ENCODE data around the gene OR11L1.

Gene OR11L1, protein sequence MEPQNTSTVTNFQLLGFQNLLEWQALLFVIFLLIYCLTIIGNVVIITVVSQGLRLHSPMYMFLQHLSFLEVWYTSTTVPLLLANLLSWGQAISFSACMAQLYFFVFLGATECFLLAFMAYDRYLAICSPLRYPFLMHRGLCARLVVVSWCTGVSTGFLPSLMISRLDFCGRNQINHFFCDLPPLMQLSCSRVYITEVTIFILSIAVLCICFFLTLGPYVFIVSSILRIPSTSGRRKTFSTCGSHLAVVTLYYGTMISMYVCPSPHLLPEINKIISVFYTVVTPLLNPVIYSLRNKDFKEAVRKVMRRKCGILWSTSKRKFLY

DNA sequence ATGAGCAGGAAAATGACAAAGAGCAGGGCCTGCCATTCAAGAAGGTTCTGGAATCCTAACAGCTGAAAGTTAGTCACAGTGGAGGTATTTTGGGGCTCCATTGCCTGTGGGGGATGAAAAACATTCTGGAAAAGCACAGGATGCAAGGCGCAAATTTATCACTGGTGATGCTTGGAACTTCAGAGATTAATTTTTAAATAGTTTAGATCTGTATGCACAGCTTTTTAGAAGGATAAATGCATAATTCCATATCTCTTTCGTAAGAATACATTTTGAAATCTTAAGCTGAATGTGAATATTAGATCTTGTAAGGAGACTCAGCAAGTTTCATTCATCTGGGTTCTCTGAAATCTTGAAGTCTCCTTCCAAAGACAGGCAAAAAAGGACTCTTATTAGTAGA, at the start of gene OR11L1:
Gene OR11L1 (minus strand): TSS at position 101 of the 400 bp plus-strand sequence. CDS start 0 bp downstream, at position 101.
- DNase-seq (ENCODE audit: low read depth), result no peak

DNA sequence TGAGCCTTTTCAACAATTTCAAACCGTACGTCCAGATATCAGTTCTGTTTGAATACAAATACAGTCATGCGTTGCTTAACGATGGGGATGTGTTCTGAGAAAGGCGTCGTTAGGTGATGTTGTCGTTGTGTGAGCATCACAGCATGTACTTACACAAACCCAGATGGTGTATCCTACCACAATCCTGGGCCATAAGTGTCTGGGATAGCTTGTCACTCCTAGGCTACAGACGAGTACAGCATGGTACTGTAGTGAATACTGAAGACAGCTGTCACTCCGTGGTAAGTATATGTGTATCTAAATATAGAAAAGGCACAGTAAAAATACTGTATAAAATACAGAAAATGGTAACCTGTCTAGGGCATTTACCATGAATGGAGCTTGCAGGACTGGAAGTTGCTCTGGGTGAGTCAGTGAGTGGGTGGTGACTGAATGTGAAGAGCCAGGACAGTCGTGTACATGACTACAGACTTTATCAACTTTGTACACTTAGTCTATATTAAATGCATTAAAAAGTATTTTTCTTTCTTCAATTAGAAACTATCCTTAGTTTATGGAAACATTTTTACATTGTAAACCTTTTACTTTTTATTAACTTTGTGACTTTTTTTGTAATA, 43.2 kb upstream of the OR11L1 start:
- no peak for DNase-seq (ENCODE audit: low read depth)

DNA sequence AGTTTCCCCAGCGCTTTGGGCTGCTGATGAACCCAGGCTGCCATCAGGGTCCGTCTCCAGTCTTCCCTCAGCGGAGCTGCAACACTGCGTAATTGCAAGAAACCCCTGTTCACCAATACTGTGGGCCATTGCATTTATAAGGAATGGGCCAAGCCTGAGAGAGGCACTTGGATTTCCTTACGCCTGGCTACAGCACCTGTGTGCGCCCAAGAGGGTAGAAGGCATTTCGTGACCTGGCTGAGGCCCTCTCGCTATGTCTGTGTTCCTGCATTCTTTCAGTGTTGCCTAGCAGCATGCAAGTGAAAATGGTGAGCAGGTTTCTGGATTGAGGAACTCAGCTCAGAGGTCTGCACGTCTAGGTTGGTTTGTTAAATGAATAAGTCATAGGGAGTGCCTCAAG, 41.6 kb upstream of the OR11L1 start:
- DNase-seq (ENCODE audit: low read depth), result no peak

DNA sequence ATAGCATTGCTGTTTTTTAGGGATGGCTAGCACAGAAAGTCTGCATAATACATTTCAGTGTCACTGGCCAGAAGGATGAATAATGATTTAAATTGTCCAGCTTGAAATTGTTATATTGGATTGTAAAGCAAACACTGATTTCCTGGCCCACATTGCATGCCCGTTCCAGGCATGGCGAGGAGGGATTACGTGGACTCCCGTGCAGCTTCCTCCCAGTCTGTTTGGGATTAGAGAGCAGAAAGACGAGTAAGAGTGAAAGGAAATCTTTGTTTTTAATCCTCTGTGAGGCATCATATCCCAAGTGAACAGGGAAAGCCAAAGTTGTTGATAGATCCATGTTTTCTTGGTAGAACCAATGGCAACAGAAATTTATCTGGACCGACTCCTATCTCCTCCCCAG, 23.7 kb upstream of the OR11L1 start:
- DNase-seq (ENCODE audit: low read depth), result peak; percentile 22

DNA sequence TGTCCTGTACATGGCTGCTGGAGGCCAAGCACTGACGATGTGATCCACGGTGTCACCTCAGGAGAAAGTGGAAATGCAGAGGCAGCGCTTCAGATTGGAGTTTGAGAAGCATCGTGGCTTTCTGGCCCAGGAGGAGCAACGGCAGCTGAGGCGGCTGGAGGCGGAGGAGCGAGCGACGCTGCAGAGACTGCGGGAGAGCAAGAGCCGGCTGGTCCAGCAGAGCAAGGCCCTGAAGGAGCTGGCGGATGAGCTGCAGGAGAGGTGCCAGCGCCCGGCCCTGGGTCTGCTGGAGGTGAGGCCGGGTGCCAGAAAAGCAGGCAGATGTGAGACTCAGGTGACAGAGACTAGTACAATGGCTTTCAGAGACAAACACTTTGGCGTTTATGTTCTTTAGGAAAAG, 22.9 kb upstream of the OR11L1 start:
- no peak for DNase-seq (ENCODE audit: low read depth)

DNA sequence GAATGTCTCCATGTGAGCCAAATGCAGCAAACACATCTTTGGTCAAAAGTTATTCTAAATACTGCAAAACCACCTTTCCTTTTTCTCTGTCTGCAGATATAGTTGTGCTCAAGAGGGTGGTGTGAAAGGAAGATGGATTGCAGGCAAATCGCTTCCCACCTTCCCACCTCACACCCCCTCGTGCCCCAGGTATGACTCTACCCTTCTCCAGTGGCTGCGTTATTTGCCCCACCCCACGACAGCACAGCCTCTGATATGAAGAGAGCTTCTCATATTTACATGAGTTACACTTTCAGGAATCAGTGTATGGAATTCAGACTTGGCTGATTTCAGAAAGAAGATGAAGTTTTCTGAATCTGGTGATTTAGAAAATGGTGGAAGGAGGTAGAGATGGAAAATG, 21.1 kb upstream of the OR11L1 start:
- DNase-seq (ENCODE audit: low read depth), result no peak

DNA sequence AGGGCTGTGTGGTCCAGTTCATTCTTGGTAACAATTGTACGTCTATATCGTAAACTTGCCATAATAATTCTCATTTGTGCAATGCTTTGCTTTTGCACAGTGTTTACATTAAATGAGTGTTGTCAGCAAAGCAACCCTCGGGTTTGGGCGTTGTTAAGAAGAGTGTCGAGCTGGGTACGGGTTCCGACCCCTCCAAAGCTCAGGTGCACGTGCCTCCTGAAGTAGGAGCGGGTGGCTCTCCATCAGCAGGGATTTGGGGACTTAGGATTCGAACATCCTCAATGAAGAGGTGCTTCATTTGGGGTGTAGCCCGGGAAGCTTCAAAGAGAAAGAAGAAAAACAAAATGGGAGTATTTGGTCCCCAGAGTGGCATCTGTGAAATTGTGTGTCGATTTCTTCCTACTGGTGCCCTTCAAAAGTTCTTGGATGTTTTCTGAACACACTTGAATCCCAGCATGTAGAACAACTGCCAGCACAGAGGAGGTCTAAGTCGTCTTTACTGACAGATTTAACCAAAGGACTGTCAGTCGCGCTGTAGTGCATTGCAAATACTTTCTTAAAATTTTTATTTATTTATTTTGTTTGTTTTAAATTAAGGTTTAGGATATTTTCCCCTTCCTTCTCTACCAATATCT, 16.4 kb upstream of the OR11L1 start:
- no peak for DNase-seq (ENCODE audit: low read depth)

DNA sequence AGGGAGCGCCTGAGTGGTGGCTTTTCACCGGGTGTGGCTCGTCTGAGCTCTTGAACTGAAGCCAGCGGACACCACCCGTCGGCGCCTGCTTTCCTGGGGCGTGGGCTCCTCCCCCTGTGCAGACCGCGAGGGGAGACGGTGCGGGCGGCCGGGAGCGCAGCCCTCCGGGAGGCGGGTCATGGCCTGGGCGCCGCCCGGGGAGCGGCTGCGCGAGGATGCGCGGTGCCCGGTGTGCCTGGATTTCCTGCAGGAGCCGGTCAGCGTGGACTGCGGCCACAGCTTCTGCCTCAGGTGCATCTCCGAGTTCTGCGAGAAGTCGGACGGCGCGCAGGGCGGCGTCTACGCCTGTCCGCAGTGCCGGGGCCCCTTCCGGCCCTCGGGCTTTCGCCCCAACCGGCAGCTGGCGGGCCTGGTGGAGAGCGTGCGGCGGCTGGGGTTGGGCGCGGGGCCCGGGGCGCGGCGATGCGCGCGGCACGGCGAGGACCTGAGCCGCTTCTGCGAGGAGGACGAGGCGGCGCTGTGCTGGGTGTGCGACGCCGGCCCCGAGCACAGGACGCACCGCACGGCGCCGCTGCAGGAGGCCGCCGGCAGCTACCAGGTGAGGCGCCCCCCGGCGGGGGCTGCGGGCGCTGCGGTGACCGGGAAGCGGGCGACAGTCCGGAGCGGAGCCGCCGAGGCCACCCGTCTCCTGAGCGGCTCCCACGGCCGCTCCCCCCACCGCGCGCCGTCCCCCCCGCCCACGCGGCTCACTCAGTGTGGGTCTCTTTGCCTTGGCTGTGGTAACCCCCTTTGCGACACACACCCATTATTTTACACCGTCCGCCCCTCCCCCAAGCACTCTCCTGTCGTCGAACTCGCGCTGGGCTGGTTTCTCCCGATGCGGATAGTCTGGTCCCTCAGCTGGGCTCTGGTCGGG, 15.6 kb upstream of the OR11L1 start, which contains the start of gene TRIM58:
Gene TRIM58 (plus strand): TSS at position 119 of the 916 bp plus-strand sequence. CDS start 60 bp downstream, at position 179.
- no peak for DNase-seq (ENCODE audit: low read depth)

DNA sequence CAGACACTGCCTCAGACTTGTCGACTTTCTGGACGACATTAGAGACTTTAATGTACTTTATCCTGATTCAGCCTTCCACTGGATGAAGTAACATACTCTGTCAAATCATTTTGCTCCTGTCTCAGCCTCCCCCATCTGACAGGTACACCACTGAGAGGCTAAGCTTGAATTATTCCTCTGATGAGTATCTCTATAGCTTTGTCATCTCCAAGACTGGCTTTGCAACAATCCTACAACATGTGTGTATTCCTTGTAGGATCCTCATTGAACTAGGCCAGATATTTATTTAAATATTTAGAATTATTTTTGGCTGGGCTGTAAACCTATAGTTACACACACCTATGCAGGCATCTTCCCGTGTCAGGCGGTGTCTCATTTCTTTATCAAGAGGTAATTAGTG, 14.2 kb upstream of the OR11L1 start:
- DNase-seq (ENCODE audit: low read depth), result no peak

DNA sequence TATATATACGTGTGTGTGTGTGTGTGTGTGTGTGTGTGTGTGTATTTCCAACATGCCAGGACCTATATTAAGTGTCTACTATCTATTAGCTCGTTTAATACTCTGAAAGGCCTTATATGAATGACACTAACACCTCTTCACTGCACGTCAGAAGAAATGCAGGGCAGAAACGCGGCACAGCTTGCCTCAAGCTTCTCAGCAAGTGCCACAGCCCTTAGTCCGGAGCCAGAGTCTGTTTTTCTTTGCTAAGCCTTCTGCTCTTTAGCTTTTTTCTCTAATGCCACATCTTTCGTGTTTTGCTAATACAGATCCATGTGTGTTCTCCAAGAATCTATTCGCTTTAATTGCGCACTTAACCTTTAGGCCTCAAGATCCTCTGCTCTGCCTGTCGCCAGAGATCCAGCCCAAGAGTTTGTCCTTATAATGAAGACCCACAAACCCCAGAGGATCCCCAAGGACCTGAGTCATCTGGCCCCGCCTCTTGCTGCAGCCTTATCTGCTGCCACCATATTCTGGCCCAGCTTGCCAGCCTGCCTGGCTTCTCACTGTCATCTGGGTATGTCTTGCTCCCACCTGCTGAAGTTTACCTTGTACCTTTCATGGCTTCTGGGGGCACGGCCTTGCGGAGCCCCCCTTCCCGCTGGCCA, 13.3 kb upstream of the OR11L1 start:
- DNase-seq (ENCODE audit: low read depth), result no peak

DNA sequence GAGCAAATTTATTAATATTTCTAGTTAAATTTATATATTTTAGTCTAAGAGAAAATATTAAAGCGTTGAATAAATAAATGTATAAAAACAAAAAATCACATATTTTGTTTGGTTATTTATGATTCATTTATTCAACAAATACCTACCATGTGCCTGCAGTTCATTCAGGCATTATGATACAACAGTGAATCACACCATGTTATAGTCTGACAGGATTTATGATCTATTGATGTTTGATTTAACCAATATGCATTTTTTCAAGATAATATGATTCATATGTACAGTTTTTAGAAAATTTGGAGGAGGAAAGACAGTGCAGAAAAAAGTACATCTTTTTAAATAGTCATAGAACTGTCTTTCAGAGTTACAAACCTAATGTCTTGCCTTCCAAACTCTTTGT, 7.9 kb upstream of the OR11L1 start:
- peak; percentile 13 for DNase-seq (ENCODE audit: low read depth)

DNA sequence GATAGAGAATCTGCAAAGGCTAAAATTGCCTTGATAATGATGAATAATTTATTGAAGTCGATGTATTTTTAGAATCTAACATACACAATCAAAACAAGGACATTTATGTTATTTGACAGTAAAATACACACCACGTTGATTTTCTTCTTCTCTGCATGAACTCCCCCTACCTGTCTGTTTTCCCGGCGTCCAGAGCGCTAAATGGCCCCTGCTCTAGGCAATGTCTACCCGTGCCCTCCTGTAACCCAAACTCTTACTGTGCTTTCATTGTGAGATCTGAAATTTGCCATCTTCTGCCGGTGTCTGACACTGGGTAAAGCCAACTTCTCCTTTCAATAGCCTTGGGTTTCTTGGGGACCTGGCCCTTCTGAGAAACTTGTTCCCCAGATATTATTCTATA, 6.7 kb upstream of the OR11L1 start:
- no peak for DNase-seq (ENCODE audit: low read depth)

DNA sequence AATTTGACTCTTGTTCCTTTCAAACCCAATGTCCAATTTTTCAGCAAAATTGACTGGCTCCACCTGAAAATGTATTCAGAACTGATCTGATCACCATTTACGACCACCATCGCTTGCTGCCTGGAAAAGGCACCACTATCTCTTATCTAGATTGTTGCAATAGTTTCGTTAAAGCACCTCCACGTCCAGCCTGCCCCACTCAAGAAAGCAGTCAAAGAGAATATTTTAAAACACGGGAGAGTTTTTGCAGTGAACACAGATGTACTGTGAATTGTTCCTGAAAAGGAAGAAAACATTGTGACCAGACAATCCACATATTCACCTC, 4.0 kb upstream of the OR11L1 start:
- DNase-seq (ENCODE audit: low read depth), result no peak

DNA sequence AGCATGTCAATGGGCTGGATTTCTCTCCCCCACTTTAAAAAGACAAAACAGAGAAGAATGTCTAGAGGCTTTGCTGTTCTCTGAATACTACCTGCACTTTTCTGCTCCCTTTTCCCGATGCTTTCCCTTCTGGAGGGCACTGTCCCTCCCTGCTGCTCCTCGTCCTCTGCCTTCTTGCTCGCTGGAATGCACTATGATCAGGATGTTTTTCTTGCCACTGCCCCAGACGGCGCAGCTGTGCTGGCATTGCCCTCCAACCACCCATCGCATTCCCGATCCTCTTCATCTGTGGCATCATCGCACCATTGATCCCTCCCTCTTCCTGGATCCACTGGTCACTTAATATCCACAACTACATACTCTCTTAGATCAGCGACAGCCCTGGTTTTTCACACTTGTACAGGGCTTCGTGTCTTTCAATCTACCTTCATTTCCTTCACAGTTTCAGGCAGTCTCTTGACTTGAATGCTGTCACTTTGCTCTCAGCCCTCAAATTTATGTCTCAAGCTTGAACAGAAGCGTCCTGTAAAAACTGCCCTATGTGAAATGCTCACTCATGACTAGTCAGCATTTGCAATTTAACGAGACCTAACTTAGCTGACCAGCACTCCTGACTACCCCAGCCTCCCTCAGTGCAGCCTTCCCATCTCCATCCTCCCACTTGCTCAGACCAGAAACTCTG, 3.5 kb upstream of the OR11L1 start:
- DNase-seq (ENCODE audit: low read depth), result no peak

DNA sequence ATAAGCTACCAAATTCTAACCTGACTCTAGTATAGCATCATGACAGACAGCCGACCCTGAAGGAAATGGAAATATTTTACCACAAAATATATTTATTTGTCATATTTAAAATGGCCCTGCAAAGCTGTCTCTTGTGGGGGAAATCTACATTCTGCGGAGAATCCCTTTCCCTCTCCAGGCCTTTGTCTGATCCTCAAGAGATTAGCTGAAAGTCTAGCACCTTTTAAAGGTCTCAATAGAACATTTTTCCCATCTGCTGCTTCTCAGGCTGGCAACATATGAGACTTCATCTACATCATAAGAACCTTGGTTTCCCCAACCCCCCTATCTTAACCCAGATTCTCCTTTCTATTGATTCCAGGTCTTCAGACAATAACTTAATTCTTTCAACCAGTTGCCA, 1.7 kb upstream of the OR11L1 start:
- no peak for DNase-seq (ENCODE audit: low read depth)

DNA sequence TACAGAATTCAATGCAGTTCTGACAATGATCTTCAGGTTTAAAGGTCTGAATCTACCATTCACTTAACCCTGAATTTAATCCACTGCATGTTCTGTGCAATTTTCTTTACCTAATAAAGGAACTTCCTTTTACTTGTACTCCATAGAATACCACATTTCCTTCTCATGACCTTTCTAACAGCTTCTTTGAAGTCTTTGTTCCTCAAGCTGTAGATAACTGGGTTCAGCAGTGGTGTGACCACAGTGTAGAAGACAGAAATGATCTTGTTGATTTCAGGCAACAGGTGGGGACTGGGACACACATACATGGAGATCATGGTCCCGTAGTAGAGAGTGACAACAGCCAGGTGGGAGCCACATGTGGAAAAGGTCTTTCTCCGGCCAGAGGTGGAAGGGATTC, 878 bp downstream of the OR11L1 start:
- no peak for DNase-seq (ENCODE audit: low read depth)

DNA sequence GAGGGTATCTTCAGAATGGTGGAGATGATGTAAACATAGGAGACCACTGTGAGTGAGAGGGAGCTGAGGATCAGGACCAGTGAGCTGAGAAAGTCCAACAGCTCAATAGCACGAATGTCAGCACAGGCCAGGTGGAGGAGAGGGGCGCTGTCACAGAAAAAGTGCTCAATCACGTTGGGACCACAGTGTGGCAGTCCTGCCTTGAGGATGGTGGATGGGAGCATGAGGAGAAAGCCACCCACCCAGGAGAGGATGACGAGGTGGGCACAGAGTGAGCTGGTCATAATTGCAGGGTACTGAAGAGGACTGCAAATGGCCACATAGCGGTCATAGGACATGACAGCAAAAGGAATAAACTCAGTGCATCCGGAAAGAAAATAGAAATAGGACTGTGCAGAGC, 8.1 kb downstream of the OR11L1 start:
- no peak for DNase-seq (ENCODE audit: low read depth)

DNA sequence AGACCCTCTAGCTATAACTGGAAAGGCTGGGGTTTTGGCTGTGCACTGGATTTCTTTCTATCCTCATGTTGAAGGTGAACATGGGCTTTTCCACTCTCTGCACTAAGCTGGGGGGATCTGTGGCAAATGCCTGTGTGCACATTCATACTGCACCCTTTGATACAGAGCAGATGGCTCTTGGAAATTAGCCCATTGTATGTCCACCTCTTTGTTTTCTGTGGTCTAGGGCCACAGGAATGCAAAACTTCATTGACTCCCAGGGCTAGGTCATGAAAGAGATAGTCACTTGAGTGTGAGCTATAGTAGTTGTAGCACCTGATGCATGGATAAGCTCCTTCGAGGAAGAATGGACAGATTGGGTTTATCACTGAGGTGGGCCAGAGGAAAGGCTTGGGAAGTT, 12.0 kb downstream of the OR11L1 start:
- DNase-seq (ENCODE audit: low read depth), result no peak

DNA sequence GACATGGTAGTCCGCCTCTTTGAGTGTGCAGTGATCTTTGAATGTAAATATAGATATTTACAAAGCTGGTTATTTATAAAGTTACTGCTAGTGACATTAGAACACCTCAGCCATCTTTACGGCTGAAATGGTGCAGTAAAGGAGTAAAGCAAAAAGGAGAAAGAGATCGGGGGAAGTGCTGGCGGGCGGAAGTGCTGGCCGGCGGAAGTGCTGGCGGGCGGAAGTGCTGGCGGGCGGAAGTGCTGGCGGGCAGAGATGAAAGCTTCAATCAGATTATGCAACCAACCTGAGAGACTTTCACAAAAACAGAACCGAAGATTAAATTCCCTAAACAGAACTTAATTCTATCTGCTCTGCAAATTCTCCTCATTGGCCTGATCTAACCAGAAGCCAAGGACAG, 16.3 kb downstream of the OR11L1 start:
- no peak for DNase-seq (ENCODE audit: low read depth)

DNA sequence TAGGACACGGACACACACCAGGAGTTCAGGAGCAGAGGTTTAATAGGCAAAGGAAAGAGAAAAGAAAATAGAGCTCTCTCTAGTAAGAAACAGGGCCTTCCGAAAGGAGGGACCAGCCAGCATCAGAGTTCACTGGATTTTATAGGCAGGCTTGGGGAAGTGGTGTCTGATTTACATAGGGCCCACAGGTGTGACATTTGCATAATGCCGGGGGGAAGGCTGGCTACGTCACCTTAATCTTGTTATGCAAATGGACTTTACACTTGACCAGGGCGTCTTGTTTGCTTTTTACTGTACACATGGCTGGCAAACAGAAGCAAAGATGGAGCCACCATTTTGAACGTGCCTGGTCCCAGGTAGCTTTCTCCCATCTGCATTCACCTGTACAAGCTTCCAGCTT, 17.7 kb downstream of the OR11L1 start, which contains the start of gene OR14A16:
Gene OR14A16 (minus strand): TSS at position 97 of the 400 bp plus-strand sequence. CDS start 8,390 bp downstream, outside the sequence.
- DNase-seq (ENCODE audit: low read depth), result no peak

DNA sequence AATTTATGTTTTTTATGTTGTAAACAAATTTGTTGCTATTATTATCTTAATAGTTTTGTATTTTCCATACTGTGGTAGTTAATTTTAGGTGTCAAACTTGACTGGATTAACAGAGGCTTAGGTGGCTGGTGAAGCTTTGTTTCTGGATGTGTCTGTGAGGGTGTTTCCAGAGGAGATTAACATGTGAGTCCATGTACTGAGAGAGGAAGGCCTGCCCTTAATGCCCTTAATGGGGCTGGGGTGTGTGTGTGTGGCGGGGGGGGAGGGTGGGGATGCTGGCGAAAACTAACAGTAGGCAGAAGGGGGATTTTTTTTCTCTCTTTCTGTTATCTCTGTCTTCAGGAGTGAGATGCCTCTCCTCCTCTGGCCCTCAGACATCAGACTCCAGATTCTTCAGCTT, 19.6 kb downstream of the OR11L1 start:
- DNase-seq (ENCODE audit: low read depth), result no peak
